GM18868 (cell line): Measurements from ENCODE around the gene MSH2.

Source experiments
- ATAC-seq: cut with Tn5 transposase; IDR thresholded peaks from one replicate; pipeline ENCODE4 v1.9.1; 2021; ENCODE audit warnings: mild to moderate bottlenecking, moderate library complexity; ENCODE audit not compliant: unreplicated experiment

Gene MSH2

GRCh38 chr2:47471429-47472116 lies 68.6 kb downstream of the MSH2 start:
- no peak for ATAC-seq

GRCh38 chr2:47479863-47480262 lies 76.9 kb downstream of the MSH2 start:
- no peak for ATAC-seq

GRCh38 chr2:47483191-47483590 lies 80.2 kb downstream of the MSH2 start:
- ATAC-seq: no peak

GRCh38 chr2:47484396-47484795 lies 81.4 kb downstream of the MSH2 start:
- no peak for ATAC-seq

GRCh38 chr2:47485177-47485576 lies 82.2 kb downstream of the MSH2 start:
- ATAC-seq: no peak

- no peak for ATAC-seq
These were observed 82.9 kb downstream of the MSH2 start for GRCh38 chr2:47485751-47486300.

GRCh38 chr2:47486841-47487497 lies 84.0 kb downstream of the MSH2 start:
- ATAC-seq: peak; percentile 93

GRCh38 chr2:47487498-47487875 lies 84.5 kb downstream of the MSH2 start:
- no peak for ATAC-seq

- ATAC-seq: no peak
These were observed 86.1 kb downstream of the MSH2 start for GRCh38 chr2:47488870-47489584.

GRCh38 chr2:47490406-47490805 lies 87.5 kb downstream of the MSH2 start:
- ATAC-seq: no peak

- no peak for ATAC-seq
These were observed 90.5 kb downstream of the MSH2 start for GRCh38 chr2:47493317-47494035.

GRCh38 chr2:47494267-47495130 lies 91.5 kb downstream of the MSH2 start:
- ATAC-seq: no peak

GRCh38 chr2:47497843-47498460 lies 95.0 kb downstream of the MSH2 start:
- ATAC-seq: no peak

- no peak for ATAC-seq
These were observed 96.1 kb downstream of the MSH2 start for GRCh38 chr2:47499093-47499492.

- ATAC-seq: no peak
These were observed 96.8 kb downstream of the MSH2 start for GRCh38 chr2:47499621-47500309.

- no peak for ATAC-seq
These were observed 98.6 kb downstream of the MSH2 start for GRCh38 chr2:47501374-47502200.

- peak; percentile 89 for ATAC-seq
These were observed 99.5 kb downstream of the MSH2 start for GRCh38 chr2:47502498-47502897.

- peak; percentile 61 for ATAC-seq
These were observed 100.6 kb downstream of the MSH2 start for GRCh38 chr2:47503481-47504070.
